Measurements from ENCODE around the gene CFAP70. TPM values are rescaled to one million over a fixed set of nuclear protein-coding genes. Genes with fewer than 3 reads are reported as not detected.

Gene CFAP70
- total RNA-seq, 6 donors from 2014 or later = 1.2 to 54.1 (median 8.6) TPM

DNA sequence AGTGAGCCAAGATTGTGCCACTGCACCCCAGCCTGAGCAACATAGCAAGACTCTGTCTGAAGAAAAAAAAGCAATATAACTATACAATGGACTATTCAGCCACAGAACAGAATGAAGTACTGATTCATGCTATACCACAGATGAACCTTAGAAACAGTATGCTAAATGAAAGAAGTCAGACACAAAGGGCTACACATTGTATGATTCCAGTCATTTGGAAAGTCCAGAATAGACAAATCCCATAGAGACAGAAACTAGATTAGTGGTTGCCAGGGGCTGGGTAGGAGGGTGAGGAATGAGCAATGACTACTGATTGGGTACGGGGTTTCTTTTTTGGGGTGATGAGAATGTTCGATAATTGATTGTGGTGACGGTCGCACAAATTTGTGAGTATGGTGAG lies 9.6 kb upstream of the CFAP70 start:
- DNase-seq = no peak
- Histone ChIP-seq H3K36me3 (peaks cover 0 to 82% (median 28%) of the 10 kb centered on the region in 4 donors), H3K27ac (no peak overlapping the region), H3K27me3 (no peaks in the 10 kb centered on the region), H3K4me3 (no peak overlapping the region), H3K4me1 (no peaks in the 10 kb centered on the region), H3K9me3 (no peaks in the 10 kb centered on the region)
- no peak for ATAC-seq (ENCODE audit: low FRiP score in 2 of 2)
- TF ChIP-seq POLR2AphosphoS5 (IDR thresholded peaks at IDR 0.05) (no peak), EP300 (IDR thresholded peaks at IDR 0.05) (no peak), POLR2A (IDR thresholded peaks at IDR 0.05) (no peak)
- TF ChIP-seq, protein P1, sequence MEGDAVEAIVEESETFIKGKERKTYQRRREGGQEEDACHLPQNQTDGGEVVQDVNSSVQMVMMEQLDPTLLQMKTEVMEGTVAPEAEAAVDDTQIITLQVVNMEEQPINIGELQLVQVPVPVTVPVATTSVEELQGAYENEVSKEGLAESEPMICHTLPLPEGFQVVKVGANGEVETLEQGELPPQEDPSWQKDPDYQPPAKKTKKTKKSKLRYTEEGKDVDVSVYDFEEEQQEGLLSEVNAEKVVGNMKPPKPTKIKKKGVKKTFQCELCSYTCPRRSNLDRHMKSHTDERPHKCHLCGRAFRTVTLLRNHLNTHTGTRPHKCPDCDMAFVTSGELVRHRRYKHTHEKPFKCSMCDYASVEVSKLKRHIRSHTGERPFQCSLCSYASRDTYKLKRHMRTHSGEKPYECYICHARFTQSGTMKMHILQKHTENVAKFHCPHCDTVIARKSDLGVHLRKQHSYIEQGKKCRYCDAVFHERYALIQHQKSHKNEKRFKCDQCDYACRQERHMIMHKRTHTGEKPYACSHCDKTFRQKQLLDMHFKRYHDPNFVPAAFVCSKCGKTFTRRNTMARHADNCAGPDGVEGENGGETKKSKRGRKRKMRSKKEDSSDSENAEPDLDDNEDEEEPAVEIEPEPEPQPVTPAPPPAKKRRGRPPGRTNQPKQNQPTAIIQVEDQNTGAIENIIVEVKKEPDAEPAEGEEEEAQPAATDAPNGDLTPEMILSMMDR (IDR thresholded peaks at IDR 0.05) = no peak
- 93 to 98% methylated on average over 4 of the region's 4 CpGs for WGBS, 2 donors

GRCh38 chr10:73366381-73367298 lies 8.0 kb upstream of the CFAP70 start:
- Histone ChIP-seq H3K4me3 (no peak overlapping the region), H3K9me3 (no peaks in the 10 kb centered on the region), H3K4me1 (no peaks in the 10 kb centered on the region), H3K36me3 (peaks cover 0 to 66% (median 19%) of the 10 kb centered on the region in 4 donors), H3K27ac (no peak overlapping the region), H3K27me3 (no peaks in the 10 kb centered on the region)
- no peak for DNase-seq
- no peak for TF ChIP-seq POLR2A (IDR thresholded peaks at IDR 0.05)
- TF ChIP-seq, protein P1 (IDR thresholded peaks at IDR 0.05) = no peak
- no peak for TF ChIP-seq POLR2AphosphoS5 (IDR thresholded peaks at IDR 0.05)
- no peak for TF ChIP-seq EP300 (IDR thresholded peaks at IDR 0.05)
- ATAC-seq (ENCODE audit: low FRiP score in 2 of 2) = no peak
- 93% methylated on average over 6 of the region's 6 CpGs for WGBS, 2 donors

GRCh38 chr10:73364964-73365363 lies 6.3 kb upstream of the CFAP70 start:
- no peak overlapping the region for H3K27ac ChIP-seq
- ATAC-seq (ENCODE audit: low FRiP score in 2 of 2) = no peak
- peaks cover 0 to 49% (median 17%) of the 10 kb centered on the region in 4 donors for H3K36me3 ChIP-seq
- H3K4me1 ChIP-seq = no peaks in the 10 kb centered on the region
- no peak overlapping the region for H3K4me3 ChIP-seq
- DNase-seq = no peak
- no peaks in the 10 kb centered on the region for H3K9me3 ChIP-seq
- no peaks in the 10 kb centered on the region for H3K27me3 ChIP-seq
- TF ChIP-seq, protein P1 (IDR thresholded peaks at IDR 0.05) = no peak
- WGBS, 2 donors = 95 to 98% methylated on average over 3 of the region's 3 CpGs

DNA sequence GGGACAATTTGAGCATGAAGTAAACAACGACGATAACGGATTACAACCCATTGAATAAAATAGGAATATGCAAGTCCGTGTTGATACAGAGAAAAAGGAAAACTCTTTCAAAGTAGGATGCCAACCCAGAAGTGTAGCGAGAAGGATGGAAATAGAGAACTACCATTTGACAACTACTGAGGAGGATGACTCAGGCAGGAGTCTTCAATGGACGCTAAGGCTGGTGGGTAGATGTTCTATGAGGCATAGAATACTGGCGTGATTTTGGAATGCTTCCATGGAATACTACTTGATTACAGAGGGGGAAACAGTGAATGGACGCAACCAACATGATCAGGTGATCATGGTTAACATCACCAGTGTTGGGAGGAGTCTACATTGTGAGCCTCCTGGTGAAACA lies 828 bp upstream of the CFAP70 start:
- TF ChIP-seq POLR2A (IDR thresholded peaks at IDR 0.05) = no peak
- TF ChIP-seq EP300 (IDR thresholded peaks at IDR 0.05) = no peak
- TF ChIP-seq POLR2AphosphoS5 (IDR thresholded peaks at IDR 0.05) = no peak
- TF ChIP-seq, protein P1 (IDR thresholded peaks at IDR 0.05) = no peak
- peaks cover 0 to 10% (median 2%) of the 10 kb centered on the region in 4 donors for H3K36me3 ChIP-seq
- DNase-seq = no peak
- no peaks in the 10 kb centered on the region for H3K27me3 ChIP-seq
- no peak overlapping the region for H3K27ac ChIP-seq
- no peak overlapping the region for H3K4me3 ChIP-seq
- no peaks in the 10 kb centered on the region for H3K9me3 ChIP-seq
- WGBS, 2 donors = 73 to 79% methylated on average over 8 of the region's 8 CpGs
- ATAC-seq (ENCODE audit: low FRiP score in 2 of 2) = no peak
- peaks cover 5 to 15% (median 10%) of the 10 kb centered on the region in 4 donors for H3K4me1 ChIP-seq
